Fibroblast of pulmonary artery (primary cell): Measurements from ENCODE around the gene ZNF221.
A peak's percentile ranks its signal among the peaks of the same experiment; 100 is the strongest.

Source experiments
- DNase-seq: peaks from one replicate; pipeline ENCODE4 v3.0.0-alpha.2; 2010; ENCODE audit warnings: low read depth
- H3K4me3 ChIP-seq: replicated peaks from 2 replicates; pipeline ENCODE4 v1.5.1; 2011; ENCODE audit warnings: low read depth, mild to moderate bottlenecking, control low read depth, low read length, moderate library complexity
- TF ChIP-seq, protein P1 (sequence below): IDR thresholded peaks from 2 replicates; pipeline ENCODE4 v1.5.1; 2011; ENCODE audit warnings: mild to moderate bottlenecking, control low read depth, low read length, inconsistent platforms; ENCODE audit errors: missing control alignments

The ZNF221 gene

DNA sequence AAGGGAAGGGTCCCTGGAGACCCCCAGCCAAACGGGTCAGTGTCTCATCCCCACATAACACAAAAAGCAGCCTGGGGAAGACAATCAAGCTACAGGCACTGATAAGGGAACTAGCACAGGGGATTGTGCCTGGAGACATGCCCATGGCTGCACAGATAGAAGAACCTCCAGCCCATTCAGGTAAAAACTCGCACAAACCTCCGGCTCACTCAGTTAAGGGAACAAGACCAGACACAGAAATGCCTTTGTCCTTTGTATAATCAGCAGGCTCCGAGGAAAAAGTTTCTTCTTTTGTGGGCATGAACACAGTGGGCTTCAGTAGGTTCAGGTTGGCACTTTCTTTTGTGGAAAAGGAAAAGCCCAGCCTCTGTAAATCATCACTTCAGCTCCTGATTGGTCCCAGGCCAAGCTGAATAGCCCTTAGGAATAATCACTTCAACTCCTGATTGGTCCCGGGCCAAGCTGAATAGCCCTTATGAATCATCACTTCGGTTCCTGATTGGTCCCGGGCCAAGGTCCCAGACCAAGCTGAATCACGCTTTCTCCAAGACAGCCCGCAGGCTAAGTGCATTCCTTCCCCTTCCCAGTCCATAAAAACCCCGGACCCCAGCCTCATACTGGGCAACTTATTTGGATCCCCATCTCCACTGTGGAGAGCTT lies 46.7 kb downstream of the ZNF221 start:
- TF ChIP-seq, protein P1, sequence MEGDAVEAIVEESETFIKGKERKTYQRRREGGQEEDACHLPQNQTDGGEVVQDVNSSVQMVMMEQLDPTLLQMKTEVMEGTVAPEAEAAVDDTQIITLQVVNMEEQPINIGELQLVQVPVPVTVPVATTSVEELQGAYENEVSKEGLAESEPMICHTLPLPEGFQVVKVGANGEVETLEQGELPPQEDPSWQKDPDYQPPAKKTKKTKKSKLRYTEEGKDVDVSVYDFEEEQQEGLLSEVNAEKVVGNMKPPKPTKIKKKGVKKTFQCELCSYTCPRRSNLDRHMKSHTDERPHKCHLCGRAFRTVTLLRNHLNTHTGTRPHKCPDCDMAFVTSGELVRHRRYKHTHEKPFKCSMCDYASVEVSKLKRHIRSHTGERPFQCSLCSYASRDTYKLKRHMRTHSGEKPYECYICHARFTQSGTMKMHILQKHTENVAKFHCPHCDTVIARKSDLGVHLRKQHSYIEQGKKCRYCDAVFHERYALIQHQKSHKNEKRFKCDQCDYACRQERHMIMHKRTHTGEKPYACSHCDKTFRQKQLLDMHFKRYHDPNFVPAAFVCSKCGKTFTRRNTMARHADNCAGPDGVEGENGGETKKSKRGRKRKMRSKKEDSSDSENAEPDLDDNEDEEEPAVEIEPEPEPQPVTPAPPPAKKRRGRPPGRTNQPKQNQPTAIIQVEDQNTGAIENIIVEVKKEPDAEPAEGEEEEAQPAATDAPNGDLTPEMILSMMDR: no peak
- no peak overlapping the region for H3K4me3 ChIP-seq
- DNase-seq: peak; percentile 18

DNA sequence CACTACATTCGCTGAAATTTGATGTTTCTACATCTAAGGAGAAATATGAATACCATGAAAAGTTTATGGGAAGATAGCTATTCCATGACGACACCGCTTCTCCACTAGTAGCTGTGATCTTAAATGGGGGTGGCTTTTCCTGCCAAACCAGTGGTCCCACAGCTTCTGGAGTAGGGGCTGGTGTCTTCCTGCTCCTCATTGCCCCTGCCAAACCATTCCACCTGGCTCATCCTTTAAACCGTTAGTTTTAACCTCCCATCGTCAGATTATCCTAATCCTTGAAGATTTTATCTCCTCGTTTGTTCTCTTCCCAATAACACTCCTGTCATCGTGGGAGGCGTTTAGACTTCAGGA lies 51.2 kb downstream of the ZNF221 start:
- peak; percentile 8 for DNase-seq
- TF ChIP-seq, protein P1: no peak
- peak overlapping the region; percentile 87 for H3K4me3 ChIP-seq

DNA sequence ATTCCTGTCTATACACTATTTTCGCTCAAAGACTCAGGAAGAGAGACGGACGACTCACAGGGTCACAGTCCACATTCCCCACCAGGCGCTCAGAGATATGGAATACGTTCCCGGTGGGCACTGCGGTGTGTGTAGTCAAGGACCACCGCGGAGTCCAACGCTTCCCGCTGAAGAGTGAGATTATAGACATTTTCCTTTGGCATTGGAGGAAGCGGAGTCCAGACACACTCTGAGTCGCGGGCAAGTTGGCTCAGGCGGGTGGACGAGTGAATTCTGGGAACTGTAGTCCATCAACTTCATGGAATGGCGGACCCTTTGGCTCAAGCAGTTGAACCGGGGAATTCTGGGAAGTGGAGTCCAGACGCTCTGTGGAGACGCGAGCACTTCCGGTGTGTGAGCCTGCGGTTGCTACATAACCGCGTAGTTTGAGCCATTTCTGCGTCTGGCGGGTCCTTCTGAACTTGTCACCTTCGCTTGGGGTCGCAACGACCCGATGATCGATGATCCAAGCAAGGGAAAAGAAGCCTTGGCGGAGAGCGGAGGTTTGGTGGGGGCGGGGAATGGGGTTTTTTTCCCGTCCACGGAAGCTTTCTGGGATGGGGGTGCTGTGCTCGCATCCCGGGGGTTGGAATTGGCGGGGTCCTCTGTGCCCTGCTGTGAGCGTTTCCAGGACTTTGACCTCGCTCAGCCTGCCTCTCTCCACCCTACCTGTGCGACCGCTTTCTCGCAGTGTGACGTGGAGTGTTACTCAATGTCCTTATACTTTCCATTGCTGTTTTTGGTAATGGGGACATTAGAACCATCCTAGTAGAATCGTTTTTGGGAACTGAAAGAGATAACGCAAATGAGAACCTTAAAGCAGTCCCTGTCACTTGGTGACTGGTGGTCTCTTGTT lies 51.8 kb downstream of the ZNF221 start, which contains the start of gene ZNF230:
Gene ZNF230 (plus strand): TSS at position 392 of the 895 bp plus-strand sequence. CDS start 4,122 bp downstream, outside the sequence.
- TF ChIP-seq, protein P1: no peak
- peak within 1 kb of the TSS; percentile 87 for H3K4me3 ChIP-seq

GRCh38 chr19:44003461-44004009 lies 52.5 kb downstream of the ZNF221 start:
- peak; percentile 6 for DNase-seq
- TF ChIP-seq, protein P1: no peak
- H3K4me3 ChIP-seq: peak overlapping the region; percentile 87

More for the DNA sequence above, 51.8 kb downstream of the ZNF221 start, which contains the start of gene ZNF230:
- peak; percentile 97 for DNase-seq

DNA sequence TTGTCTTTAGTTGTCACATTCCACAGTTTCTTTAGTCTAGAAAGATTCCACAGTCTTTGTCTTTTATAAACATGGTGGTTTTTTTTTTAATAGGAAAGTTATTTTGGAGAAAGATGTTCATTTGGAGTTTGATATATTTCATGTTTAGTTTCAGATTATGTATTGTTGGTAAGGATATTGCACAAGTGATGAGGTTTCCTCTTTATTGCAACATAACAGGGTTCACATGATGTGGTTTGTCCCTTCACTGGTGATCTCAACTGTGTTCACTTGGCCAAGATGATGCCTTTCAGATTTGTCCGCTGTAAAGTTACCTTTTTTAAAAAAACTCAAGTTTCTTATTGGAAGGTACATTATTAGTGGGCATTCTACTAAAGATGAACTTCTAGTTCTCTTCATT lies 54.9 kb downstream of the ZNF221 start:
- peak; percentile 74 for DNase-seq
- TF ChIP-seq, protein P1: no peak
- no peak overlapping the region for H3K4me3 ChIP-seq

DNA sequence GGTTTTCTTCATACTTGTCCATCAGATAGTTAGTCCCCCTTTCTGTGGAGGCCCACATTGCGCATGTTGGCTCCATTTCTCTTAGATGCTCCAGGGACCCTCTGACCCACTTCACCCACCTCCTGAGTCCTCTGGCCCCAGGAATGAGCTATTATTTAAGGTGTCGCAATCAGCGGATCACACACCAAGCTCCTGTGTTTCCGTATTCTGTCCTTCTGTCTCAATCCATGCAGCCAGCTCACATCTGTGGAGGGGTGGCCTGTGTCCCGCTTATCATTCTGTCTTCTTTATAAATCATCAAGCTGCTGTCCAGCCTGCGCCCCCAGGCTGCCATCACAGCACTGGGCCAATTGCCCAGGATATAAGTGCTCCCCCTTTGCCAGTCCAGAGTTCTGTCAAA lies 56.4 kb downstream of the ZNF221 start:
- DNase-seq: no peak
- TF ChIP-seq, protein P1: no peak
- H3K4me3 ChIP-seq: no peak overlapping the region
